GM21423 (cell line): ENCODE measurements around the gene CMTR1.

Experiments
- ATAC-seq: cut with Tn5 transposase; IDR thresholded peaks from one replicate; pipeline ENCODE4 v1.9.1; 2021; ENCODE audit warnings: mild to moderate bottlenecking, moderate library complexity; ENCODE audit not compliant: unreplicated experiment

CMTR1 gene

DNA sequence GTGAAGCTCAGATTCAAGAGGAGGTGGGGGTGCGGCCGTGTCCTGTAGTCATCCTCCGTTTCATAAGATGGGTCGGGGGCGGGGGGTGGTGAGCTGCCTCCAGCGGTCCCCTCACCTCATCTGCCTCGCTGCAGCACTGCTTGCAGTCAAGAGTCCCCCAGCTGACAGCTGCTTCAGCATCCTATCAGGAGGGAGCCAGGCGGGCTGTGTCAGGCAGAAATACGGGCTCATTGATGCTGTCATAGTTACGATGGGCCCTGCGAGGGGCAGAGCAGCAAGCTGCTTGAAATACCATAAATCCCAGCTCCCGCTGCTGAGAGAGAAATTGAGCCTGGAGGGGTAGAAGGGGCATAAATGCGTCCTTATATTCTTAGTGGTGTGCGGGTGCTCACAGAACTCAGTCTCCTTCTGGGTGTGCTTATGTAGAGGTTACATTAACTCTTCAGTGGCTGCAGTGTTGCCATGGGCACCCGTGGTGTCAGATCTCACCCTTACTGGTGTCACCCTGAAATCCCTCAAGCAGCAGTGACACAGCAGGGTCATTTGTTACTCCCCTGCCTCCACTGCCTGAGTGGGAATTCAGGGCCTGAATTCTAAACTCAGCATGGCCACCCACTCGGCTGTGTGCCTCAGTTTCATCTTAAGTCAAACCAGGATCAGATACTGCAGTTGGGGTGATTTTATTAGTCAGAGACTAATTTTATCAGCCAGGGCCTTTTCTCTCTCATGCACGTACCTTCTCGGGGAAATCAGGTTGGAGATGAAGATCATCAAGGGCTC is 44.8 kb downstream of the CMTR1 start:
- ATAC-seq, result no peak

GRCh38 chr6:37478827-37479226 is 45.8 kb downstream of the CMTR1 start:
- ATAC-seq, result no peak

- ATAC-seq, result no peak
Measured at GRCh38 chr6:37479266-37479854, 46.3 kb downstream of the CMTR1 start.

- no peak for ATAC-seq
Measured at GRCh38 chr6:37480118-37480736, 47.2 kb downstream of the CMTR1 start.

DNA sequence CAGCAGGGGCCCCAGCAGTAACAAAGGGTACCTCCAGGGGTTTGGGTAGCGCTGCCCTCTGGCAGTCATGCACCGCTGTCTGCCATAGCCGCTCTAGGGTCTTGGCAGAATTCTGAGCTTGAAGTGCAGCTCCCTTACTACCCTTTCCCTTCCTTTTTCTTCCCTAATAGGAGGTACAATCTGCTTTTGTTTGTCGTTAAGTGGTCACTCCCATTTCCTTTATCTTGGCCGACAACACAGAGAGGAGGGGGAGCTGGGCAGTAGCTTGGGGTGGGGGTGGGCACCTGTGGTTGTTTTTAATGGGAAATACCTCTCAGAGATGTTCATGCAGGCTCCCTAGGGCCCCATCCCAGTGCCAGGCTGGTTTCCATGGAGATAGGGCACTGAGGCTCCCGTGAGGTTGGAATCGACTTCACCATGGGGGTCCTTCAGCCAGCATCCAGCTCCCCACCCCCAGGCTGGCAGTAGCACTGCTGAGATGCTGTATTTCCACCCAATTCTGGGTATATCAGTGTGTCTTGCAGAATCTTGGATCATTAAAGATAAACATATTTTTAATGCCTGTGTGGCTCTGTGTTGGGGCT is 48.0 kb downstream of the CMTR1 start:
- no peak for ATAC-seq

DNA sequence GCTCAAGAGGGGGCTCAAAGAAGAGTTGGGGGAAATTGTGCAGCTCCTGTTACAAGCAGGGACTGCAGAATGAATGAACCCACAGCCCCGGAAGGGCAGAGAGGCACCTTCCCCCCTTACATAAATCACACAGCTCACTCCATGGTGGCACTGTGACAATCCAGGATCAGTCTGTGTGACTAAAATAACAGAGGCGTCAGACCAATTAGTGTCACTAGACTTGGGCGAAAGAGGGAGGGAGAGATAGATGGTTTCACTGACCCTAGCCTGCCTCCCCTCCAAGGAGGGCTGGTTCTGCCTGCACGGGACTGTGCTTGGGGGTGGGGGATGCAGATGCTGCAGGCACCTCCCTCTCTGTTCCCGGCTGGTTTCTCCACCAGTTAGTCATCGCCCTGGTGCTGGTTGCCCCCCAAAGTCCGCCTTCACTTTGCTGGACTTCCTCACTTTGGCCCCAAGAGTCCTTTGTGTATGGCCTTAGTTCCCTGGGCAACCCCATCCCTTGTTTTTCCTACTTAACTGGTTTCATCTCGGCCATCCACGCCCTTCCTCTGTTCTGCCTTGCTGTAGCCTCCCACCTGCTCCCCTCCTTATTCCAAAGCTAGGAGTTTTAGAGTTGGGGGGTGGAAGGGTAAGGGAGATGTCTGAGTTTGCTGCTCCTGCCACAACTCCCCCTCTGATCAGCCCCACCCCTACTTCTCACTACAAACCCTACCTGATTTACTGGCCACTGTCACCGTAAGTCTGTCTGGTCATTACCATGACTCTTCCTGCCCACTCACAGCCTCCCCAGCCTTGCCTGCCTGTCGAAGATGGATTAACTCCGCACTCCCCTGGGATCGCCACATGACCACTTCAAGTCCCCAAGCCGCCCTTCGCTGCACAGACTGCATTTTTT is 48.9 kb downstream of the CMTR1 start:
- ATAC-seq, result no peak

- ATAC-seq, result no peak
Measured at GRCh38 chr6:37482606-37483251, 49.7 kb downstream of the CMTR1 start.

DNA sequence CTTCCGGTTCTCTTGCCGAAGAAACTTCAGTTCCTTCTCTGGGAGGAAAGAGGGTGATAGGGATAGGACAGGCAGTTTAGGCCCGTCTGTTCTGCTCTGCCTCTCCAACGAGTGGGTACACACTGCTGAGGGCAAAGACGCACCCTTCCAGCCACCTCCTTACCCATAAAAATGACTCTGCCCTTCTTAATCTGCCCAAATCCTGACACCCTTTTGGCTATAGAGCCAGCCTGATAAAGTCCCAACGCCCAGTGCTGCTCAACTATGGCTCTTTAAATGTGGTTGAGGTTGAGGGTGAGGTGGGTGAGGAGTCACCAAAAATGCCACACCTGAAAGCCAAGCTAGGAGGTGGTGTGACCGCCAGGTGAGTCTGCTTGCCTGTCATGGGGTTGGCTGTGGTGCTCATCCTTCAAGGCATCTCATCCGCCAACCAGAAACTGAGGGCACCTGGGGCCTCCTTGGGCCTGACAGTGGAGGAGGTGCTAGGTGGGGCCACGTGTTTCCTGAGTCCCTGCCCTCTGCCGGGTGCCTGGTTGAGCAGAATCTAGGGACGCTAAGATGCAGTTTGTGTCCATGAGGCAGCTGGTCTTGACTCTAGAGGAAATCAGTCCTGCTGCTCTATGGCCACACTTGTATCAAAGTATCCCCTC is 50.4 kb downstream of the CMTR1 start:
- no peak for ATAC-seq

DNA sequence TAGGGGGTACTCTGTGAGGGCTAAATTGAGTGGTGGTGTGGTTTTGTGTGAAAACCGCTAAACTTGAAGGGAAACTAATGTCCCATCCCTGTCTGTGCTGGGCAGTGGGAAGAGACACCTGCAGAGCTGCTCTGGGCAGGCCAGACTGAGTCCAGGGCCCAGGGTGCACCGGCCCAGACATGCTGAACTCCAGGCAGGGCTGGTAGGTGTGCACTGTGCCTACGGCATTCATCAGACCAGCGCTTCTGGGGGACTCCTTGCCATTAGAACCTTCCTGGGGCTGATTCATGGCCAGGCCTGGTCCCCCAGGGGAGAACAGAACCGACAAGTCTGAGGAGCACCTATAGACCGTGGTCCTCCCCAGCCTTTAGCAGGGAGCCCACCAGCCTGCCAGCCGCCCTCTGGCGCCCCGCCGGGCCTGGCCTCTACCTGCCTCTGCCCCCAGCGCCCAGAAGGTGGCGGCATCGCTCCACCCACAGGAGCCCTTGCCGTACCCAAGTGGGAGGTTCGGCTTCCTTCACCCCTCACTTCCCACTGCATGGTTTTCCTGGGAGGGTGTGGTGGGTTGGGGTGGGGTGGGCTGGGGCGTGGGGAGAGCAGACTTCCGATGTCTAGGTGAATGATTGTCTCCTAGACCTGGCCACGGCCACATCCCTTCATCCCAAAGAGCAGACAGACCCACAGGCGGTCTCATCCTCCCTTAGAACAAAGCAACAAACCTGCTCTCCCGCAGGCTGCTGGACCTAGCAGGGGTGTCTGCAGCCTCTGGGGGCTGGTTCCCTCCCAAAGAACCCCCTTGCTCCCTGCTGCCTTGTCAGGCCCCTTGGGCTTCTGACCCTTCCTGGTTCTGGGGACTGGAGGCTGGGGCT is 51.1 kb downstream of the CMTR1 start:
- no peak for ATAC-seq

- no peak for ATAC-seq
Measured at GRCh38 chr6:37484786-37485170, 51.8 kb downstream of the CMTR1 start.

DNA sequence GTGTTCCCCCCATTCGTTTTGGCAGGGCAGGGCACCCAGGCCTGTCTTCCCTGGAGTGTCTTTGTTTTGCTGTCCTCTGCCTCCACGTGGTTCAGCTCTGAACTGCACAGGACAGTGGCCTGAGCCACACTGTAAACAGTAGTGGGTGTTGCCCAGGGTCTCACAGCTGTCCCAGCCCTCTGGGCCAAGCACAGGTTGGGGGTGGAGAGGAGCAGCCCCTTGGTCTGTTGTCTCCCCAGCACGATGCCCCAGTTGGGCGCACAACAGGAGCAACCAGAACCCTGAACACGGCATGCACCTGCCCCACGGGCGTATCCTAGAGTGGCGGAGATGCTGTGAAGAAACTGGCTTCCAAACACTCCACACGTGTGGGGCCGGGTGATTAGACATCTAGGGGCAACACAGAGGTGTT is 52.3 kb downstream of the CMTR1 start:
- ATAC-seq, result no peak

- no peak for ATAC-seq
Measured at GRCh38 chr6:37486121-37486839, 53.3 kb downstream of the CMTR1 start.

- ATAC-seq, result no peak
Measured at GRCh38 chr6:37487591-37488380, 54.8 kb downstream of the CMTR1 start.

DNA sequence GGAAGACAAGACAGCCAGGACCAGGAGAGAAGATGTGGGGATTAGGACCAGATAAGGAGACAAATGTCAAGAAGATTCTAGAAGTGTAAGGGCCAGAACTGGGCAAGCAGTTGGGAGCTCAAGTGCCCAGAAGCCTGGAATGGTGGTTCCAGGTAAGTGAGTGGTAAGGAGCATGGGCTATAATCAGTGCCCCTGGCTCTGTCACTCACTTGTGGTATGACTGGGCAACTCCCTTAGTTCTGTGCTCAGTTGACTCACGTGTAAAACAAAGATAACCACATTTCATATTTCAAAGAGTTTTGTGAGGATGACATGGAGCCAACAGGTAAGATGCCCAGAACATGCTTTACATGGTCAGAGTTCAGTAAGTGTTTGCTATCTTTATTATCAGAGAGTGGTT is 55.5 kb downstream of the CMTR1 start:
- no peak for ATAC-seq

DNA sequence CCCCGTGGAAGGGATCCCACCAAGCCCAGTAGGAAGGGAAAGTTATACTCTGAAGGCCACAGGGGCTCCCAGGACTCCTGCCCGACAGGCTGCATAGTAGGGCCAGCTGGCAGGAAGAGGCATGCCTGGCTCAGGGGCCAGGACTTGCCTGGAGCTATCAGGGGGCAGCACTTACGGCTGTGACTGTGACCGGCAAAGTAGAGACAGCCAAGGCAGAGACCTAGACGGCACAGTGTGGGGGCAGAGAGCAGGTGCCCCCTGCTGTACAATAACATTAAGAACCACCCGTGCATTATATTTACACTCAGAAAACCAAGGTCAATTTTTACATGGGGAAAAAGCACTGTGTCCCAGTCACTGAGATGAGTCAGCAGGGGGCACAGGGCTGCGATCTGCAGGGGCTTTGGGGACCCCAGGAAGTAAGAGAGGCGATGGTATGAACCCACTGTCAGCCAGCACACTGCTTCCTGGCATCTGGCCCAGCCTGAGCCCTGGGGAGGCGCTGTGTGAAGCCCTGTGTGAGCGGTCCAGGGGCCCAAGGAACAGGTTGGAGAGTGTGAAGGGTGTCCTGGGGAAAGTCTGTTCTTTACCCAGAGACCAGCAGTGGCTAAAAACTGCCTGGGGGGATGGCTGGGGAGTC is 56.8 kb downstream of the CMTR1 start:
- ATAC-seq, result no peak

DNA sequence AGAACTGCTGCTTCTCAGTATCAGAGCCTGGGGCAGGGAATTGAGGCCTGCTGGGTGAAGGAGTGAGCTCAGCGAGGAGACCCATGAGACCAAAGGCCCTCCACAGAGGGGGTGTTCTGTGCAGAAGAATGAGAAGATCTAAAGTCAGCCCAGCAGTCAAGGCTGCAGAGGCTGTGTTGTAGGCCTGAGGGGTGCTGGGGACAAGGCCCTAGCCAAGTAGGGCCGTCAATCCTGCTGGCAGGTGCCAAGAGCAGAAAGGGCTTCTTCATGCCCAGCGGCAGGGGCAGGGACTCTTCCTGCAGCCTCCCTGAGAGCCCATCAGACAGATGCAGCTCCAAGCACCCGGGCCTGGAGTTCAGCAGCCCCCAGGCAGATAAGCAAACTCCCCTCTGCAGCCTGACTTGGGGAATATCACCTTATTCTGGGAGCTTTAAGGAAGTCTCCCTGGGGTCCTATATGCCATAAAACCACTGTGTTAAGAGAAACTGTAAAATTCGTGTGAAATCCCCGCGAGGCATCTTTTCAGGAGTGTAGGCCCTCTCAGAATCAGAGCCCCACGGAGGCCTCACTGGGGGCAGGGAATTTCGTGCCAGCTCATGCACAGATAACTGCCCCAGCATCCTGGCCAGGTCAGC is 57.6 kb downstream of the CMTR1 start:
- ATAC-seq, result no peak
